ENCODE results near the gene NEK5.

NEK5 gene

DNA sequence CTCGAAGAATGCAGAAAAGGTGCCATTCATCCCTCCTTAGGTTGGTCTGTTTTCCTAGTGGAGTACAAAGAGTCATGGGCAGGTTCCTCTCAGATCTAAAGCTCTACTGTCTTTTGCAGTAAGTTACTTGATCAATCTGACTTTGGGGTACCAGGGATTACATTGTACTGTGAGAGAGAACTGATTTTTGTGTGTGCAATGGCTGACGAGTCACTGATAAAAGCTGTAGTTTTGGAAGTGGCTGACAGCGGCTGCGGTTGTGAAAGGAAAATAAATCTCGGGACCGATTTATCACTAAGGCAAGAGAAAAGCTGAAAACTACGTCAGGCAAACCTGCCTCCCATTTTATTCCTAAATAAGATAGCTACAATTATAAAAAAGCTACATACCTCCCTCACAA lies 77.5 kb downstream of the NEK5 start:
- no peak overlapping the region for H3K27ac ChIP-seq
- TF ChIP-seq CTCF (IDR thresholded peaks at IDR 0.05), result no peak
- no peaks in the 10 kb centered on the region for H3K4me1 ChIP-seq (ENCODE audit: control insufficient read depth in 1 of 2, insufficient read depth in 1 of 2, low read depth in 1 of 2, low read length in 1 of 2)
- no peaks in the 10 kb centered on the region for H3K36me3 ChIP-seq
- no peak overlapping the region for H3K4me3 ChIP-seq (ENCODE audit: low read depth in 1 of 2, low read length in 1 of 2)
- no peaks in the 10 kb centered on the region for H3K27me3 ChIP-seq
- no peaks in the 10 kb centered on the region for H3K9me3 ChIP-seq

- Histone ChIP-seq H3K9me3 (no peaks in the 10 kb centered on the region), H3K27ac (no peak overlapping the region), H3K4me3 (ENCODE audit: low read depth in 1 of 2, low read length in 1 of 2) (no peak overlapping the region), H3K36me3 (no peaks in the 10 kb centered on the region), H3K4me1 (ENCODE audit: control insufficient read depth in 1 of 2, insufficient read depth in 1 of 2, low read depth in 1 of 2, low read length in 1 of 2) (no peaks in the 10 kb centered on the region), H3K27me3 (no peaks in the 10 kb centered on the region)
- TF ChIP-seq CTCF (IDR thresholded peaks at IDR 0.05), result no peak
Measured at GRCh38 chr13:52048516-52048915, 80.4 kb downstream of the NEK5 start.

- Histone ChIP-seq H3K4me3 (ENCODE audit: low read depth in 1 of 2, low read length in 1 of 2) (no peak overlapping the region), H3K27me3 (no peaks in the 10 kb centered on the region), H3K4me1 (ENCODE audit: control insufficient read depth in 1 of 2, insufficient read depth in 1 of 2, low read depth in 1 of 2, low read length in 1 of 2) (no peaks in the 10 kb centered on the region), H3K36me3 (no peaks in the 10 kb centered on the region), H3K27ac (no peak overlapping the region), H3K9me3 (no peaks in the 10 kb centered on the region)
- TF ChIP-seq CTCF (IDR thresholded peaks at IDR 0.05), result no peak
Measured at GRCh38 chr13:52047463-52047862, 81.4 kb downstream of the NEK5 start.

GRCh38 chr13:52043675-52044074 lies 85.2 kb downstream of the NEK5 start:
- Histone ChIP-seq H3K27ac (no peak overlapping the region), H3K9me3 (no peaks in the 10 kb centered on the region), H3K4me1 (ENCODE audit: control insufficient read depth in 1 of 2, insufficient read depth in 1 of 2, low read depth in 1 of 2, low read length in 1 of 2) (no peaks in the 10 kb centered on the region), H3K4me3 (ENCODE audit: low read depth in 1 of 2, low read length in 1 of 2) (no peak overlapping the region), H3K36me3 (no peaks in the 10 kb centered on the region), H3K27me3 (no peaks in the 10 kb centered on the region)
- TF ChIP-seq CTCF (IDR thresholded peaks at IDR 0.05), result no peak

GRCh38 chr13:52036037-52036436 lies 92.8 kb downstream of the NEK5 start:
- Histone ChIP-seq H3K36me3 (no peaks in the 10 kb centered on the region), H3K27me3 (no peaks in the 10 kb centered on the region), H3K9me3 (no peaks in the 10 kb centered on the region), H3K27ac (no peak overlapping the region), H3K4me3 (ENCODE audit: low read depth in 1 of 2, low read length in 1 of 2) (no peak overlapping the region), H3K4me1 (ENCODE audit: control insufficient read depth in 1 of 2, insufficient read depth in 1 of 2, low read depth in 1 of 2, low read length in 1 of 2) (no peaks in the 10 kb centered on the region)
- no peak for TF ChIP-seq CTCF (IDR thresholded peaks at IDR 0.05)

GRCh38 chr13:52034616-52035226 lies 94.2 kb downstream of the NEK5 start:
- Histone ChIP-seq H3K9me3 (no peaks in the 10 kb centered on the region), H3K36me3 (no peaks in the 10 kb centered on the region), H3K27me3 (no peaks in the 10 kb centered on the region), H3K4me1 (ENCODE audit: control insufficient read depth in 1 of 2, insufficient read depth in 1 of 2, low read depth in 1 of 2, low read length in 1 of 2) (no peaks in the 10 kb centered on the region), H3K27ac (no peak overlapping the region), H3K4me3 (ENCODE audit: low read depth in 1 of 2, low read length in 1 of 2) (no peak overlapping the region)
- TF ChIP-seq CTCF (IDR thresholded peaks at IDR 0.05), result no peak
